ENCODE results near the gene CLIC5.

CLIC5 gene

DNA sequence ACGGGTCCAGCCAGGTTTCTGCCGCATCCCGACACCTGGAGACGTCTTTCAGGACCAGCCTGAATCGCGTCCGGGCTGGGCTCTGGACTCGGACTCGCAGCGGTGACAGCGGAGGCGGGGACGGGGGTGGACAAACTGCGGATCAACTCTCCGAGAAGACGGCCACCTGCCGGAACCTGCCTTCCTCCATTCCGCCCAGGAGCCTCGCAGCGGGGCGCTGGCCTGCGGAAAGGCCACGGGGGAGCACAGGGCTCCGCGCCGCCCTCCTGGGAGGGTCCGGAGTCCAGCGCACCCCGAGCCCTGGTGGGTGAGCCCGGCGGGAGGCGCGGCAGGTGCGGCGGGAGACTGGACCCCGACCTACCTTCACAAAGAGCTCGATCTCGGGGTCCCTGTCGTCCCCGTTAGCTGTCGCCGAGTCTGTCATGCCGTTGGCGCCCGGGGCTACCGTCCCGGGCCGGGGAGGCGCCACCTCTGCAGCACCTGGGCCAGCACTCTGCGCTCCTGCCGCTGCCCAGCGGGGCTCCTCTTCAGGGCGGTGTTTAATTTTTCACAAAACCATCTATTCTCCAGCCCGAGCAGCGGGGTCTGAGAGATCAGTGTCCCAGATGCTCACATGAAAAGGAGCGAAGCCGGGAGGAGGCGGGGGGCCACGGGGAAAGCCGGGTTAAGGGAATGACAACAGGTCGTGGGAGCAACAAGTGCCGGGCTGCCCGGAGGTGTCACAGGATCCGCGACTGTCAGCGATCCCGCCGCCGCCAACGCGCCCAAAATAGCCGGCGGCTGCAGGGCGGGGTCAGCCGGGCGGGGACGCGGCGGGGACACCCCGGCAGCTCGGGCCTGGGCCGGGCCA, at the start of gene CLIC5:
Gene CLIC5, minus strand, starts transcription at position 742 of the 850 bp plus-strand sequence. Its CDS starts 318 bp downstream, at position 424.
- DNase-seq (ENCODE audit: low read depth in 2 of 2): no peak

DNA sequence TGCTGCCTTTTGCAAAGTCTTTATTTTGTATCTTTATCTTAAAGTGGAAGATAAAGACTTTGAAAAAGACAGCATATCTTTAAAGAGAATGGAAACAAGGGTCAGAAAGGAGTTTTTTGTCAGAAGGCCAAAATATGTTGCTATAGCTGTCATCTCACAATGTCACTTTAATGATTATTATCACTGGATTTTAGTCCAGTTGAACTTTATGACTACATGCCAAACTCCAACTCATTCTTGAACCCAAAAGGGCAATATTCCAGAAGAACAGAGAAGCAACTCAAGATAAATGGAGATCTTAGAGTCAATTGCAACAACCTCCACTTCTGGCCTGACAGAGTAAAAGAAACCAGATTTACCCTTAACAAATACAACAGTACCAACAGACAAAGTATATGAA, 47.3 kb upstream of the CLIC5 start:
- DNase-seq (ENCODE audit: low read depth in 2 of 2): no peak

DNA sequence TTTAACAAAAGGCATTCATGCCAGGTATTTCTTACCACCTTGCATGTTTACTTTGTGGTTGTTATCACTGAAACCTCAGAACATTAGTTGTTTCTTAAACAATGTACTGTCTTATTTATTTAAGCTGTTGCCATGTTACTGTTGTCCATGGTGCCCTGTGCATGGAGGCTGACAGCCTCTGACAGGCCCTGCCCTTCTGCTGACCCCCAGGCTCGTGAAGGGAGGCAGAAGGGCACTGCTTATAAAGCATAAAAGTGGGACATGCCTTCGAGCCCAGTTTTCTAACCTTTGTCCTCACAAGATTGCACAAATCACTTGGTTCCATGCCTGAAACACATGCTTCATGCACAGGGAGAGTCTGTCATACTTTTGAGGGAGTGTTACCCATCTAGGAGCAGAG, 46.7 kb upstream of the CLIC5 start:
- no peak for DNase-seq (ENCODE audit: low read depth in 2 of 2)

DNA sequence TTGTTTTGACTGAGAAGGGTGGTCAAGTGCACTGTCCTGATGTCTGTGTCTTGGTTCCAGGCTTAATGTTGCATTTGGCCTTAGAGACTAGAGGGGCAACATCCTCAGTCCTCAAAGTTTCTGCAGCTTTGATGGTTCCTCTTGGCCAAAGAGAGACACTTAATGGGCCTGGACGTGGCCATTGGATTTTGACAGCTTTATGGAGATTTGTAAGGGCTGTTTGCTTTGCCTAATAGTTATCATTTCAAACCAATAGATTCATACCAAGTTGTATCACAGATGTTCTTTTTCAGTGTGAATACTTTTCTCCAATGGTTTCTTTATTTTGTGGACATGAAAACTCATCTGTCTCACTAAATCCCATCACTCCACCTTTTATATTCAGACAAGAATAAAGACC, 45.8 kb upstream of the CLIC5 start:
- DNase-seq (ENCODE audit: low read depth in 2 of 2): no peak

DNA sequence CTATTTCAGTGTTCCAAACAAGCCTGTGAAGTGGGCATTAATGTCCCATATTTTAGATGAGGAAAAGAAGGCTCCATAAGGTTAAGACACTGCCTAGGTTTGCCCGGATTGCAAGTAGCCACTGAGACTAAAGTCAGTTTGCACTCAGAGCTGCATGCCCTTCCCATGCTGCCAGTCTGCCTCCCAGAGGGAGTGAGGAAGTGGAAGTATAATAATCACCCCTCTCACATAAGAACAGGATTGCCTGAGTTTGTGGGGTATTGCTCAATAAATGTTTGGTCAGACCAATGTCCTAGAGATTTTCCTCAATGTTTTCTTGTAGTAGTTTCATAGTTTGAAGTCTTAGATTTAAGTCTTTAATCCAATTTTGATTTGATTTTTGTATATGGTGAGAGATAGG, 43.9 kb upstream of the CLIC5 start:
- no peak for DNase-seq (ENCODE audit: low read depth in 2 of 2)

DNA sequence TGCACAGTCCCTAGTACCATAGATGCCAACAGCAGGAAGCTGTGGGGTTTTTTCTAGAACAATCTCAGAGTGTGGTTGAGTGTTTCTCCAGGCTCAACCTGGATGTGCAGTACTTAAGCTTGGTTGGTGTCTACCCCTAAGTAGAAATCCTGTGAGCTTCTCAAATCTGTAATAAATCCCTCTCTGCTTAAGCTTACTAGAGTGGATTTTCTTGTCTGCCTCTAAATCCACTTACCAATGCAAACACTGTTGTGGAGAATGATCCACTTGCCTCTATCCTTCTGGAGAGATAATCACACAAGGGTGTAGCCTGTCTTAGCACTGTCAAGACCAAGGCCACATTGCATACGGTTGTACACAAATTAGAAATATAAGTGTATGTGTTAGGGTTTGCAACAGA, 43.3 kb upstream of the CLIC5 start:
- DNase-seq (ENCODE audit: low read depth in 2 of 2): no peak

DNA sequence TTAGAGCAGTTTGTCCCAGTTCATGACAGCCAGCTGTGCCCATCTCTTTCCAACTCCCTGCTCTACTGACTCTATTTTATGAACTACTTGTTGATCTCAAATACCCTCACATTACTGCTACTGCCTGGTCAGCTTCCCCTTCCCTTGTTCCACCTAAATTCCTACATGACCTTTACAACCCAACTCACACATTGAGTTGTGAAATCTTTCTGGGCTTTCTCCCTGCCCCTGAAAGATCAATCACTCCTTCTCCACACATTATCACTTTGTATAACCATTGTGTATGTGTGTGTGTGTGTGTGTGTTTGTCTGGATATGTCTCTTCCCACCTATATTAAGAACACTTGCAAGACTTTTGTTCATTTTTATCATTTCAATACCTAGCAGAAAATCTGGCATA, 42.1 kb upstream of the CLIC5 start:
- DNase-seq (ENCODE audit: low read depth in 2 of 2): no peak

- no peak for DNase-seq (ENCODE audit: low read depth in 2 of 2)
Measured at GRCh38 chr6:46056906-46057529, 41.4 kb upstream of the CLIC5 start.

- DNase-seq (ENCODE audit: low read depth in 2 of 2): no peak
Measured at GRCh38 chr6:46054516-46054915, 38.9 kb upstream of the CLIC5 start.

GRCh38 chr6:46053039-46053933, 37.6 kb upstream of the CLIC5 start:
- no peak for DNase-seq (ENCODE audit: low read depth in 2 of 2)

DNA sequence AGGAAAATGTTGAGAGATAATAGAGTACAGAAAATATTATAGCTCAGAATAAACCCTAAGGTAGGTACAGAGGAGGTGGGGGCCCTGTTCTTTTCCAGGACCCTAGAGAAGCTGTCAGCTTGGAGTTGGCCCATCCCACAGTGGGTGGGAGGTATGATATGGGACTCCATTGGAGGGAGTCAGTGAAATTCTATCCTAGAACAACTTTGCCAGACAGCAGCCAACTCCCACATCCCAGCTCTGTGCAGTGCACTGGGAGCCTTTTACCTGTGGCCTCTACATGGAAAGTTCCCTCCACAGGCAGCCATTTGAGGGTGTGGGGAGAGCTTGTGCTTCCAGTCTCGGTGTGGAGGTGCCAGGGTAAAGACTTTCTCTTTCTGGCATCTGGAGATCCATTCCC, 36.8 kb upstream of the CLIC5 start:
- no peak for DNase-seq (ENCODE audit: low read depth in 2 of 2)

GRCh38 chr6:46051962-46052361, 36.3 kb upstream of the CLIC5 start:
- no peak for DNase-seq (ENCODE audit: low read depth in 2 of 2)

GRCh38 chr6:46050845-46051405, 35.3 kb upstream of the CLIC5 start:
- no peak for DNase-seq (ENCODE audit: low read depth in 2 of 2)

DNA sequence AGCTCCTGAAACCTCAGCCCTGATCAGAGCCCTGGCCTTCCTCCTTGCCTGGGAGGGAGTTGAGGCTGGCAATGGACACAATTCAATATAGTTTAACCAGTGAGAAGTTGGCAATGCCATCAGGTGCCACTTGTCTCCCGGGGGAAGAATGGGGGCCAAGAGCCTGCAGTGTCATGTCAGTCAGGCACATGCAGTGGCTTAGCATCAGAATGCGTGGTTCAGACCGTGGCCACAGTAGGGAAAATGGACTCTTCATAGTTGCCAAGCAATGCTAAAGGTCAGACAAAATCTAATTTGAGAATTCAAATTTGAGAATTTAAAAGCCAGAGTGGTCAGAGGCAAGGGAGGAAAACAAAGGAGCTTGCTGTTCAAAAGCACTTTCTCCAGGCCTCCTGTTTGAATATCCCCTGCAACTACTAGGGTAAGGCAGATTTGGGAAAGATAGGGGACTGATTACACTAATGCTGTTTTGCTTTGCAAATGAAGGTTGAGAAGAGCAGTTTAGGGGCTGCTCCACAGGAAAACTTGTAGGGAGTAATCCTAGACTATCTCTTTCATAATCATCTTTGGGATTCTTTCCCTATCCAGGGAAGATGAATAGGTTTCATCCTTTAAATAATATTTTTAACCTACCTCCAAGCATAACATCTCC, 33.1 kb upstream of the CLIC5 start:
- no peak for DNase-seq (ENCODE audit: low read depth in 2 of 2)

- DNase-seq (ENCODE audit: low read depth in 2 of 2): no peak
Measured at GRCh38 chr6:46046558-46047174, 31.0 kb upstream of the CLIC5 start.

DNA sequence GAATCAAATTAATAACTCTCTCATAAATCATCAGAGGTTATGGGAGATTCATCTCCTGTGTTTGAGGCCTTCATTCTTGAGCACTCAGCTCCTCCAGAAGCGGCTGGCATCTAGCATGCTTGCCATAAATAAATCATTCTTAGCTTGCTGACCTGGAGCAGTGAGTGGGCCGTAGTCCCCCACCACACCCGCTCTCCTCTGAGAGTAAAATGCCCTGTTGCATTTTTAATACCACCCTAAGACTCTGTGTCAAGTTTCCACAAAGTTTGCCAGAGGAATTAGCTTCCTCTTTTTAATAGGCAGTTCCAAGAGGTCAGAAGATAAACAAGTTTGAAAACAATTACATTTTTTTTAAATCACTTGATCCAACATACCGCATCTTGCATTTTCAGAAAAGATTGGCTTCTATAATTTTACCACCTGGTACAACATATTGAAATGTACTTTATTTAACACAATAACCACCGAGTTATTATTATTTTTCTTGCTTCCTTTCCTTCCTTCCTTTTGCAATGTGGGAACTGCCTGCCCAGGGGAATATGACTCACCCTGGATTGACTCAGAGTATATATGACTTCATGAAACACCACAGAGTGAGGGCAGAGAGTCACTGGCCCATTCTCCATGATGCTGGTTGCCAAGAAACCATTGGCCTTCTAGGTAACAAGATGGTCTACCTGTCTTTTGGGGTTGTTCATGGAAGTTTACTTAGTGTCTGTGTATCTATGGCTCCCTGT, 29.4 kb upstream of the CLIC5 start:
- DNase-seq (ENCODE audit: low read depth in 2 of 2): no peak

- DNase-seq (ENCODE audit: low read depth in 2 of 2): no peak
Measured at GRCh38 chr6:46042355-46042999, 26.8 kb upstream of the CLIC5 start.

GRCh38 chr6:46040288-46040687, 24.6 kb upstream of the CLIC5 start:
- no peak for DNase-seq (ENCODE audit: low read depth in 2 of 2)

DNA sequence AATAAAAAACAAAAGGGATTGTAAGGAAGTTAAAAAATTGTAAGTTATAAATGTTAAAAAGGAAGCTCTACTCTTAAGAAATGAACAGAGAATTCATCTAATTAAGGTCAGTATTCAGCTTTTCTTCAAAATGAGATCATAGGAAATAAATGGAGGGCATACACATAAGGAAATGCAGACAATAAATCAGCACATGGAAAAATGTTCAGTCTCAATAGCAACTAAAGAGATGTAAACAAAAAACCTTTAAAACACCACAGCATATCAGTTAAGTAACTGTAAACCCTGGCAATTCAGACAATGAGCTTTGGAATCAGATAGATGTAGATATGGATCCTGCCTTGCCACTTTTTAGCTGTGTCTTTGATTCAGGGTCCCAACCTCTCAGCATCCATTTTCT, 24.0 kb upstream of the CLIC5 start:
- DNase-seq (ENCODE audit: low read depth in 2 of 2): no peak

DNA sequence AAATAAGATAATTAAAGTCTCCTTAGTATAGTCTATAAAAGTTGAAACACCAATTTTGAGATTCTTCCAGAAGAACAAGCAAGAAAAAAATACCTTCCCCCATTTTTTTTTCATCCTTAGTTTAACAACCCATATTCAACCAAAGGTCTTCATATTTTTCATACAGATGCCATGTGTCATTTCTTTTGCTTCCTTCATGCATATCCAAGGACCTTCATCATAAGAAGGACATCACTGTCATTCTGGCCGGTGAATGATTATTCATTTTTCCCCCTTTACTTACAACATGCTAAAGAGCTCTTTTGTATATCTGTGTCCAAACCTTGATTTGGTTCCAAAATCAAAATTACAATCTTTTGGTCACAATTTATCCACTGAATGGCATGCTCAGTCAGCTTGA, 21.3 kb upstream of the CLIC5 start:
- DNase-seq (ENCODE audit: low read depth in 2 of 2): no peak
